Erythroblast (primary cell): ENCODE measurements around the gene MARK3.

Experiments
- GATA1 ChIP-seq: IDR thresholded peaks from 2 replicates; pipeline ENCODE4 v1.6.1; 2011; ENCODE audit warnings: low read depth, mild to moderate bottlenecking, control low read depth, low read length, moderate library complexity
- POLR2A ChIP-seq: IDR thresholded peaks from 2 replicates; pipeline ENCODE4 v1.6.1; 2011; ENCODE audit warnings: mild to moderate bottlenecking, low read length

GRCh38 chr14:103538291-103539055, 153.3 kb downstream of the MARK3 start:
- no peak for TF ChIP-seq POLR2A
- TF ChIP-seq GATA1 = no peak
